ENCODE results near the gene MC2R. TPM values are rescaled to one million over a fixed set of nuclear protein-coding genes. Genes with fewer than 3 reads are reported as not detected.

MC2R gene
- total RNA-seq, 1 experiment from 2014 or later, result 0.05 TPM

GRCh38 chr18:13934058-13934457 lies 18.7 kb upstream of the MC2R start:
- no peak overlapping the region for H3K27ac ChIP-seq (ENCODE audit: low read length)
- H3K9me3 ChIP-seq (ENCODE audit: control insufficient read depth, insufficient read depth, low read depth, low read length), result no peaks in the 10 kb centered on the region
- ATAC-seq (no peak), DNase-seq (ENCODE audit: low read depth, low spot score) (no peak)
- no peaks in the 10 kb centered on the region; the same call in 1 of the 2 replicates for H3K27me3 ChIP-seq (ENCODE audit: control insufficient read depth, insufficient read depth, low read length)
- intact Hi-C loops (cut with micrococcal nuclease; ENCODE audit: unreplicated experiment) (no loop called here), in situ Hi-C loops (cut with HindIII; ENCODE audit: low pct_unique_long_range_greater_than_20kb, low sequenced_read_pairs) (no loop called here)
- ChIA-PET CTCF (no interaction called here), POLR2A (no interaction called here)
- no peak for TF ChIP-seq SIN3A (IDR thresholded peaks at IDR 0.05; ENCODE audit: borderline replicate concordance, insufficient read depth, low read depth, low read length)
- TF ChIP-seq CTCF (IDR thresholded peaks at IDR 0.05), result no peak
- no peak for TF ChIP-seq TCF7L2 (IDR thresholded peaks at IDR 0.05; ENCODE audit: low read depth, low read length)
- TF ChIP-seq POLR2AphosphoS5 (IDR thresholded peaks at IDR 0.05; ENCODE audit: low read depth, low read length), result no peak
- TF ChIP-seq REST (IDR thresholded peaks at IDR 0.05; ENCODE audit: insufficient read depth in 1 of 2, low read depth in 2 of 2, low read length in 1 of 2), result no peak
- no peaks in the 10 kb centered on the region for H3K36me3 ChIP-seq (ENCODE audit: control insufficient read depth, insufficient read depth, low read length)
- no peak overlapping the region for H3K4me3 ChIP-seq (ENCODE audit: low read depth in 2 of 2, low read length in 2 of 2)
- no TSS peak for BruUV-seq (replicated peaks)
- no peaks in the 10 kb centered on the region for H3K4me1 ChIP-seq (ENCODE audit: control insufficient read depth, insufficient read depth, low read length)

- ATAC-seq (no peak), DNase-seq (ENCODE audit: low read depth, low spot score) (no peak)
- H3K4me3 ChIP-seq (ENCODE audit: low read depth in 2 of 2, low read length in 2 of 2), result no peak overlapping the region
- no peak overlapping the region for H3K27ac ChIP-seq (ENCODE audit: low read length)
- ChIA-PET CTCF (no interaction called here), POLR2A (no interaction called here)
- no peaks in the 10 kb centered on the region; the same call in 1 of the 2 replicates for H3K27me3 ChIP-seq (ENCODE audit: control insufficient read depth, insufficient read depth, low read length)
- BruUV-seq (replicated peaks), result no TSS peak
- intact Hi-C loops (cut with micrococcal nuclease; ENCODE audit: unreplicated experiment) (no loop called here), in situ Hi-C loops (cut with HindIII; ENCODE audit: low pct_unique_long_range_greater_than_20kb, low sequenced_read_pairs) (no loop called here)
- TF ChIP-seq SIN3A (IDR thresholded peaks at IDR 0.05; ENCODE audit: borderline replicate concordance, insufficient read depth, low read depth, low read length) (no peak), TCF7L2 (IDR thresholded peaks at IDR 0.05; ENCODE audit: low read depth, low read length) (no peak)
- H3K36me3 ChIP-seq (ENCODE audit: control insufficient read depth, insufficient read depth, low read length), result no peaks in the 10 kb centered on the region
- H3K4me1 ChIP-seq (ENCODE audit: control insufficient read depth, insufficient read depth, low read length), result no peaks in the 10 kb centered on the region
- no peaks in the 10 kb centered on the region for H3K9me3 ChIP-seq (ENCODE audit: control insufficient read depth, insufficient read depth, low read depth, low read length)
Observed at GRCh38 chr18:13932285-13933025, 17.1 kb upstream of the MC2R start.

GRCh38 chr18:13930964-13931363 lies 15.6 kb upstream of the MC2R start:
- ChIA-PET POLR2A (no interaction called here), CTCF (no interaction called here)
- Histone ChIP-seq H3K9me3 (ENCODE audit: control insufficient read depth, insufficient read depth, low read depth, low read length) (no peaks in the 10 kb centered on the region), H3K36me3 (ENCODE audit: control insufficient read depth, insufficient read depth, low read length) (no peaks in the 10 kb centered on the region), H3K4me1 (ENCODE audit: control insufficient read depth, insufficient read depth, low read length) (no peaks in the 10 kb centered on the region), H3K27me3 (ENCODE audit: control insufficient read depth, insufficient read depth, low read length) (no peaks in the 10 kb centered on the region), H3K27ac (ENCODE audit: low read length) (no peak overlapping the region), H3K4me3 (ENCODE audit: low read depth in 2 of 2, low read length in 2 of 2) (no peak overlapping the region)
- DNase-seq (ENCODE audit: low read depth, low spot score) (no peak), ATAC-seq (no peak)
- TF ChIP-seq TCF7L2 (IDR thresholded peaks at IDR 0.05; ENCODE audit: low read depth, low read length), result no peak
- no peak for TF ChIP-seq SIN3A (IDR thresholded peaks at IDR 0.05; ENCODE audit: borderline replicate concordance, insufficient read depth, low read depth, low read length)
- TF ChIP-seq REST (IDR thresholded peaks at IDR 0.05; ENCODE audit: insufficient read depth in 1 of 2, low read depth in 2 of 2, low read length in 1 of 2), result no peak
- no peak for TF ChIP-seq POLR2AphosphoS5 (IDR thresholded peaks at IDR 0.05; ENCODE audit: low read depth, low read length)
- no peak for TF ChIP-seq CTCF (IDR thresholded peaks at IDR 0.05)
- in situ Hi-C loops (cut with HindIII; ENCODE audit: low pct_unique_long_range_greater_than_20kb, low sequenced_read_pairs), result no loop called here
- intact Hi-C loops (cut with micrococcal nuclease; ENCODE audit: unreplicated experiment), result no loop called here
- no TSS peak for BruUV-seq (replicated peaks)

All from Panc1 (cell line).